Natural killer cell (primary cell): Measurements from ENCODE around the gene CDH11. TPM values are rescaled to one million over a fixed set of nuclear protein-coding genes. Genes with fewer than 3 reads are reported as not detected.

Experiments
- ATAC-seq, 3 donors: fragments of 150-1000 bp in 2 of 3; fragments of 200-7000 bp in 1 of 3; cut with Tn5 transposase; 1 replicate in 1 of 3; 2 replicates in 2 of 3; pipeline ENCODE4 v1.10.0; 2021; ENCODE audit warnings: mild to moderate bottlenecking in 2 of 3, moderate library complexity in 2 of 3
- DNase-seq, 2 donors: peaks; one replicate each; pipeline versions ENCODE4 v3.0.0 to v3.0.0-alpha.2; 2013 to 2021; ENCODE audit warnings: mixed read lengths in 1 of 2
- H3K27ac ChIP-seq: one replicate; pipeline ENCODE4 v1.5.1; 2013; ENCODE audit warnings: mild to moderate bottlenecking, low read length
- H3K27me3 ChIP-seq: one replicate; pipeline ENCODE4 v1.6.1; 2013; ENCODE audit warnings: low read length; ENCODE audit not compliant: control insufficient read depth, insufficient read depth
- H3K36me3 ChIP-seq: one replicate; pipeline ENCODE4 v1.6.1; 2013; ENCODE audit warnings: low read length; ENCODE audit not compliant: control insufficient read depth, insufficient read depth
- H3K4me1 ChIP-seq: one replicate; pipeline ENCODE4 v1.6.1; 2013; ENCODE audit warnings: low read length; ENCODE audit not compliant: control insufficient read depth, insufficient read depth
- H3K4me3 ChIP-seq: one replicate; pipeline ENCODE4 v1.5.1; 2013; ENCODE audit warnings: low read length
- H3K9me3 ChIP-seq: one replicate; pipeline ENCODE4 v1.6.1; 2013; ENCODE audit warnings: low read length; ENCODE audit not compliant: control insufficient read depth, insufficient read depth
- H3K27ac Mint-ChIP-seq, 2 donors: one replicate each; pipeline ENCODE4 v1.8.0; 2022; ENCODE audit warnings: mild to moderate bottlenecking in 2 of 2, mixed read lengths in 2 of 2, moderate library complexity in 1 of 2
- H3K27me3 Mint-ChIP-seq, 2 donors: one replicate each; pipeline ENCODE4 v1.8.0; 2022; ENCODE audit warnings: low read depth in 2 of 2, mixed read lengths in 2 of 2
- H3K36me3 Mint-ChIP-seq: one replicate; pipeline ENCODE4 v1.8.0; 2022; ENCODE audit warnings: mixed read lengths
- H3K4me1 Mint-ChIP-seq, 2 donors: one replicate each; pipeline ENCODE4 v1.8.0; 2022; ENCODE audit warnings: mixed read lengths in 2 of 2
- H3K4me3 Mint-ChIP-seq: one replicate; pipeline ENCODE4 v1.8.0; 2022; ENCODE audit warnings: mild to moderate bottlenecking, moderate library complexity, mixed read lengths
- H3K9me3 Mint-ChIP-seq, 2 donors: one replicate each; pipeline ENCODE4 v1.8.0; 2022; ENCODE audit warnings: mixed read lengths in 2 of 2
- WGBS: methylation state at CpG from one replicate; pipeline ENCODE4 v1.1.7; 2013; ENCODE audit warnings: missing lambda C conversion rate; ENCODE audit not compliant: insufficient coverage; 5-methylcytosine and 5-hydroxymethylcytosine counted together
- intact Hi-C: fragments of 100-400 bp; cut with micrococcal nuclease; formaldehyde crosslinking; loops from one replicate; pipeline ENCODE4 v1.14.2; 2022
- total RNA-seq, 4 donors: library from RNA; stranded (reverse); fragments of 120-200 nt in 1 of 4; gene quantifications; one replicate each; pipeline versions ENCODE4 v1.2.3 to v1.2.4, GENCODE V29; 2013 to 2022
- TF ChIP-seq, protein P1 (sequence below): fragments of 200-600 bp; IDR thresholded peaks from one replicate; pipeline ENCODE4 v1.8.0; 2022; ENCODE audit warnings: antibody characterized with exemption

The CDH11 gene
- total RNA-seq, 3 donors from 2014 or later (not counting 1 experiment from before 2014, with no cell fraction given), result not detected

DNA sequence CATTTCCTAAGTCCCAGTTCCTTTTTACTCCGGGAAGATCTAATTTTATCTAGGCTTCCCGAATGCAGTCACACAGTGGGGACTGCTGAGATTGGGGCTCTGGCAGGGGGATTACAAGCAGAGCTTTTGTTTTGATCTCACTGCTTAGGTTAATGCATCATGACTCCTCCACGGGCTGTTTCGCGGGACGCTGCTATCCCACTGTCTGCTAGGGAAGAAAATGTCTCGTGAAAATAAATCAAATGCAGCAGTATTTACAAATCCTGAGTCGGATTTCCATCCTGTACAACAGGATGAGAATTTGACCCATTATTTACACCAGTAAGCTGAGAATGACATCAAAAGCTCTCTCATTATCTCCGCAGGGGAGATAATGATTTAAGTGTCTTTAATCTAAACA lies 83.8 kb downstream of the CDH11 start:
- WGBS, result 11% methylated on average over 7 of the region's 9 CpGs
- Mint-ChIP-seq H3K9me3 (peaks cover 4 to 8% of the 10 kb centered on the region in 2 donors), H3K27ac (no peak overlapping the region), H3K4me1 (no peaks in the 10 kb centered on the region), H3K4me3 (no peak overlapping the region), H3K27me3 (no peaks in the 10 kb centered on the region), H3K36me3 (no peaks in the 10 kb centered on the region)
- Histone ChIP-seq H3K4me3 (no peak overlapping the region), H3K4me1 (no peaks in the 10 kb centered on the region), H3K27me3 (no peaks in the 10 kb centered on the region), H3K9me3 (no peaks in the 10 kb centered on the region), H3K27ac (no peak overlapping the region), H3K36me3 (no peaks in the 10 kb centered on the region)
- ATAC-seq (no peak), DNase-seq (no peak)
- TF ChIP-seq, protein P1, sequence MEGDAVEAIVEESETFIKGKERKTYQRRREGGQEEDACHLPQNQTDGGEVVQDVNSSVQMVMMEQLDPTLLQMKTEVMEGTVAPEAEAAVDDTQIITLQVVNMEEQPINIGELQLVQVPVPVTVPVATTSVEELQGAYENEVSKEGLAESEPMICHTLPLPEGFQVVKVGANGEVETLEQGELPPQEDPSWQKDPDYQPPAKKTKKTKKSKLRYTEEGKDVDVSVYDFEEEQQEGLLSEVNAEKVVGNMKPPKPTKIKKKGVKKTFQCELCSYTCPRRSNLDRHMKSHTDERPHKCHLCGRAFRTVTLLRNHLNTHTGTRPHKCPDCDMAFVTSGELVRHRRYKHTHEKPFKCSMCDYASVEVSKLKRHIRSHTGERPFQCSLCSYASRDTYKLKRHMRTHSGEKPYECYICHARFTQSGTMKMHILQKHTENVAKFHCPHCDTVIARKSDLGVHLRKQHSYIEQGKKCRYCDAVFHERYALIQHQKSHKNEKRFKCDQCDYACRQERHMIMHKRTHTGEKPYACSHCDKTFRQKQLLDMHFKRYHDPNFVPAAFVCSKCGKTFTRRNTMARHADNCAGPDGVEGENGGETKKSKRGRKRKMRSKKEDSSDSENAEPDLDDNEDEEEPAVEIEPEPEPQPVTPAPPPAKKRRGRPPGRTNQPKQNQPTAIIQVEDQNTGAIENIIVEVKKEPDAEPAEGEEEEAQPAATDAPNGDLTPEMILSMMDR, result no peak
- intact Hi-C loops, result no loop called here

DNA sequence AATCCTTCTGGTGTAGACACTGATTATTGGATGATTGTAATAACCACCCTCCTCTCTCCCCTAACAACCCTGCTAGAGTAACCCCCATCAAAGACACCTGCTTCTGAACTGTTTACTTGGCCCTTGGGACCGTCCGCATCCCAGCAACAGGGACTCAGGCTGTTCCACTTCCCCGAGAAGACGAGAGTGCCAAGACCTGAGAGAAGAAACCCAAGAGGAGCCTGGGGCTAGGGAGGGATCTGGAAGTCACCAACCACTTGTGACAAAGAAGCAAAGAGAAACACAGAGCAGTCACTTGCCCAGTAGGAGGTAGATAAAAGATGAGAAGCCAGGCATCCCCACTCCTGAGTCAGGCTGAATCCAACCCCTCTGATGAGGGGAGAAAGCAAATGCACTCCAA lies 84.3 kb downstream of the CDH11 start:
- ATAC-seq (no peak), DNase-seq (no peak)
- H3K9me3 Mint-ChIP-seq, result peaks cover 3 to 4% of the 10 kb centered on the region in 2 donors
- intact Hi-C loops, result no loop called here
- no peaks in the 10 kb centered on the region for H3K27me3 ChIP-seq
- WGBS, result 77% methylated on average over 4 of the region's 4 CpGs
- H3K27ac ChIP-seq, result no peak overlapping the region
- no peaks in the 10 kb centered on the region for H3K4me1 ChIP-seq
- no peak overlapping the region for H3K27ac Mint-ChIP-seq
- no peaks in the 10 kb centered on the region for H3K27me3 Mint-ChIP-seq
- H3K4me1 Mint-ChIP-seq, result no peaks in the 10 kb centered on the region
- no peaks in the 10 kb centered on the region for H3K36me3 Mint-ChIP-seq
- H3K9me3 ChIP-seq, result no peaks in the 10 kb centered on the region
- TF ChIP-seq, protein P1, result no peak
- H3K4me3 Mint-ChIP-seq, result no peak overlapping the region
- H3K36me3 ChIP-seq, result no peaks in the 10 kb centered on the region
- H3K4me3 ChIP-seq, result no peak overlapping the region

DNA sequence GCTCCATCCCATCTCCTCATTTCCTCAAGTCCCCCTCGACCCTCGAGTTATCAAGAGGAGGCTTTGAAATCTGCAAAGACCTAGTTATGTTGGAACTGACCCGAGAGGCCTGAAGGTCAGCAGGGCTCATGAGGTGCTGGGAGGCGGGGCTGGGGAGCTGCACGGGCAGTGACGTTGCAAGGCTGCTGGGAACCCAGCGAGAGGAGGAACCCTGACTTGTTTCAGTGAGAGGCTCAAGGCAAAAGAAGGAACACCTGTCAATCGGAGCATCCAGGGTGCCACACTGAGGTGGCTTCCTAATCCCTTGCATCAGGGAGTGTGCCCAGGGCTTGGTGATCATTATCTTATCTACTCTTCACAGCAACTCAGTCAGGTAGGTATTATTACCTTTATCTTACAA lies 86.9 kb downstream of the CDH11 start:
- H3K4me1 ChIP-seq, result no peaks in the 10 kb centered on the region
- H3K27me3 Mint-ChIP-seq, result no peaks in the 10 kb centered on the region
- H3K27me3 ChIP-seq, result no peaks in the 10 kb centered on the region
- intact Hi-C loops, result no loop called here
- DNase-seq (no peak), ATAC-seq (no peak)
- no peaks in the 10 kb centered on the region for H3K4me1 Mint-ChIP-seq
- TF ChIP-seq, protein P1, result no peak
- 79% methylated on average over 8 of the region's 8 CpGs for WGBS
- no peaks in the 10 kb centered on the region for H3K36me3 Mint-ChIP-seq
- no peak overlapping the region for H3K4me3 Mint-ChIP-seq
- H3K4me3 ChIP-seq, result no peak overlapping the region
- H3K9me3 Mint-ChIP-seq, result peaks cover 0 to 2% of the 10 kb centered on the region in 2 donors
- no peak overlapping the region for H3K27ac ChIP-seq
- H3K36me3 ChIP-seq, result no peaks in the 10 kb centered on the region
- H3K27ac Mint-ChIP-seq, result no peak overlapping the region
- no peaks in the 10 kb centered on the region for H3K9me3 ChIP-seq

DNA sequence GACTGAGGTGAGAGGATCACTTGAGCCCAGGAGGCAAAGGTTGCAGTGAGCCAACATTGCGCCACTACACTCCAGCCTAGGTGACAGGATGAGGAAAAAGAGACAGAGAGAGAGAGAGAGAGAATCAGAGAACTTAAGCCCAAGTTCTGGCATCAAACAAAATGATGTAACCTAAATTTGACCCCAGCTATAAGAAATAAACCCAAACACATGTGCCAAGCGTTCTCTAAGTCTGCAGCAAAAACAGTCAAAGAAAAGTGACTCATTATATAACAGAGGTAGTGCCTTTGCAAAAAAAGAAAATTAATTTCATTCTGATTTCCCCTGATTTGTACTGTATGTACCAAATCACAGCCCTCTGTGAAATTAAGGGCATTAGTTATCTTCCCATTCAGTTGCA lies 89.5 kb downstream of the CDH11 start:
- H3K4me1 Mint-ChIP-seq, result no peaks in the 10 kb centered on the region
- H3K36me3 Mint-ChIP-seq, result no peaks in the 10 kb centered on the region
- intact Hi-C loops, result no loop called here
- TF ChIP-seq, protein P1, result no peak
- no peak overlapping the region for H3K4me3 Mint-ChIP-seq
- H3K27ac Mint-ChIP-seq, result no peak overlapping the region
- WGBS, result 63% methylated on average over 2 of the region's 2 CpGs
- no peaks in the 10 kb centered on the region for H3K4me1 ChIP-seq
- peaks cover 2 to 7% of the 10 kb centered on the region in 2 donors for H3K9me3 Mint-ChIP-seq
- DNase-seq (no peak), ATAC-seq (no peak)
- no peaks in the 10 kb centered on the region for H3K36me3 ChIP-seq
- H3K27me3 Mint-ChIP-seq, result no peaks in the 10 kb centered on the region
- no peaks in the 10 kb centered on the region for H3K27me3 ChIP-seq
- H3K9me3 ChIP-seq, result no peaks in the 10 kb centered on the region
- H3K4me3 ChIP-seq, result no peak overlapping the region
- H3K27ac ChIP-seq, result no peak overlapping the region
